ENCODE data around the gene KERA.

DNA sequence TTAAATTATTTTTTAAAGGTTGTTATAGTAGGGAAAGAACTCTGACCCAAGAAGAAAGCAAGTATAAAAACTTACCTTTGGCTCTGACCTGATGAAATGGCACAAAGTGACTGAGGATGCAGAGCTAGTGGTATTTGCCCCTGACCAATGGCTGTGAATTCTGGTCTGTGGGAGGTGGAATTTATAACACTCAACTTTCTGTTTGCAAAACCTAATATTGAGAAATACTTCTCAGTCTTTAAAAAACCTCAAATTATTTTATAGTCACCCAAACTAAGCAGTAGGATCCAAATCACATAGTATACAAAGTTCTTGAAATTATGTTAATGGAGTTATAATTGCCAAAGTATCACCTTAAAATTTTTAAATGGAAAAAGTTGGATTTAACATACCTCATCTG lies 53.0 kb downstream of the KERA start, which contains the start of gene EPYC:
- TF ChIP-seq, protein P1, sequence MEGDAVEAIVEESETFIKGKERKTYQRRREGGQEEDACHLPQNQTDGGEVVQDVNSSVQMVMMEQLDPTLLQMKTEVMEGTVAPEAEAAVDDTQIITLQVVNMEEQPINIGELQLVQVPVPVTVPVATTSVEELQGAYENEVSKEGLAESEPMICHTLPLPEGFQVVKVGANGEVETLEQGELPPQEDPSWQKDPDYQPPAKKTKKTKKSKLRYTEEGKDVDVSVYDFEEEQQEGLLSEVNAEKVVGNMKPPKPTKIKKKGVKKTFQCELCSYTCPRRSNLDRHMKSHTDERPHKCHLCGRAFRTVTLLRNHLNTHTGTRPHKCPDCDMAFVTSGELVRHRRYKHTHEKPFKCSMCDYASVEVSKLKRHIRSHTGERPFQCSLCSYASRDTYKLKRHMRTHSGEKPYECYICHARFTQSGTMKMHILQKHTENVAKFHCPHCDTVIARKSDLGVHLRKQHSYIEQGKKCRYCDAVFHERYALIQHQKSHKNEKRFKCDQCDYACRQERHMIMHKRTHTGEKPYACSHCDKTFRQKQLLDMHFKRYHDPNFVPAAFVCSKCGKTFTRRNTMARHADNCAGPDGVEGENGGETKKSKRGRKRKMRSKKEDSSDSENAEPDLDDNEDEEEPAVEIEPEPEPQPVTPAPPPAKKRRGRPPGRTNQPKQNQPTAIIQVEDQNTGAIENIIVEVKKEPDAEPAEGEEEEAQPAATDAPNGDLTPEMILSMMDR (conservative IDR thresholded peaks at IDR 0.05): no peak
- TF ChIP-seq EZH2 (IDR thresholded peaks at IDR 0.05; ENCODE audit: low read depth): no peak
